DND-41 (cell line): ENCODE data around the gene SLC38A3.

Experiments
- ATAC-seq: fragments of 200-7000 bp; cut with Tn5 transposase; 3 replicates; pipeline ENCODE4 v1.9.1; 2021; ENCODE audit warnings: low read depth; ENCODE audit not compliant: insufficient read depth
- DNase-seq: peaks from one replicate; pipeline ENCODE4 v3.0.0-alpha.2; 2020
- H2AFZ ChIP-seq: 2 replicates; pipeline ENCODE4 v1.6.0; 2012; ENCODE audit warnings: low read depth, low read length
- H3K27ac ChIP-seq: 2 replicates; pipeline ENCODE4 v1.5.1; 2012; ENCODE audit warnings: low read length, inconsistent platforms
- H3K27me3 ChIP-seq: fragments of 200-600 bp; sonication (generic); 2 replicates; pipeline ENCODE4 v1.6.0; 2012; ENCODE audit warnings: low read length, mild to moderate bottlenecking, inconsistent platforms; ENCODE audit not compliant: insufficient read depth, poor library complexity
- H3K36me3 ChIP-seq: 2 replicates; pipeline ENCODE4 v1.5.1; 2012; ENCODE audit warnings: low read length, inconsistent platforms; ENCODE audit not compliant: insufficient read depth
- H3K4me1 ChIP-seq: 2 replicates; pipeline ENCODE4 v1.5.1; 2012; ENCODE audit warnings: mild to moderate bottlenecking, low read length; ENCODE audit not compliant: insufficient read depth
- H3K4me2 ChIP-seq: 2 replicates; pipeline ENCODE4 v1.6.0; 2012; ENCODE audit warnings: mild to moderate bottlenecking, moderate library complexity, low read length, inconsistent platforms; ENCODE audit not compliant: insufficient read depth
- H3K4me3 ChIP-seq, 2 experiments: fragments of 200-600 bp in 1 of 2; shearing (Covaris generic) in 1 of 2; 2 replicates each; pipeline ENCODE4 v1.5.1; 2012 to 2016; ENCODE audit warnings: inconsistent platforms in 2 of 2, low read length in 2 of 2, mild to moderate bottlenecking in 2 of 2, low read depth in 1 of 2, moderate library complexity in 1 of 2
- H3K79me2 ChIP-seq: 2 replicates; pipeline ENCODE4 v1.6.0; 2012; ENCODE audit warnings: low read length, inconsistent platforms; ENCODE audit not compliant: insufficient read depth
- H3K9ac ChIP-seq: 2 replicates; pipeline ENCODE4 v1.6.0; 2012; ENCODE audit warnings: low read depth, mild to moderate bottlenecking, inconsistent platforms, low read length, moderate library complexity
- H3K9me3 ChIP-seq: 2 replicates; pipeline ENCODE4 v1.5.1; 2012; ENCODE audit warnings: low read length, moderate library complexity, mild to moderate bottlenecking, inconsistent platforms; ENCODE audit not compliant: insufficient read depth, severe bottlenecking
- H4K20me1 ChIP-seq: 2 replicates; pipeline ENCODE4 v1.6.0; 2012; ENCODE audit warnings: low read length; ENCODE audit not compliant: insufficient read depth
- EZH2 ChIP-seq: IDR thresholded peaks from 3 replicates; pipeline ENCODE4 v1.6.1; 2012; ENCODE audit warnings: borderline replicate concordance, low read depth, mild to moderate bottlenecking, moderate library complexity, low read length, inconsistent platforms; ENCODE audit not compliant: severe bottlenecking
- TF ChIP-seq, protein P1 (sequence below): IDR thresholded peaks from 2 replicates; pipeline ENCODE4 v1.5.1; 2012; ENCODE audit warnings: borderline replicate concordance, low read length, moderate library complexity, mild to moderate bottlenecking; ENCODE audit not compliant: poor library complexity, severe bottlenecking; ENCODE audit errors: extremely low read depth

SLC38A3 gene

GRCh38 chr3:50269460-50269859, 64.4 kb downstream of the SLC38A3 start:
- no peaks in the 10 kb centered on the region for H3K9me3 ChIP-seq
- peaks cover 8% of the 10 kb centered on the region for H3K4me1 ChIP-seq
- H3K9ac ChIP-seq: no peak overlapping the region
- no peak overlapping the region for H3K4me3 ChIP-seq
- no peaks in the 10 kb centered on the region for H3K79me2 ChIP-seq
- H3K27me3 ChIP-seq: peaks cover 3% of the 10 kb centered on the region
- H3K36me3 ChIP-seq: no peaks in the 10 kb centered on the region
- DNase-seq (no peak), ATAC-seq (no peak)
- H3K4me2 ChIP-seq: no peak overlapping the region
- TF ChIP-seq, protein P1, sequence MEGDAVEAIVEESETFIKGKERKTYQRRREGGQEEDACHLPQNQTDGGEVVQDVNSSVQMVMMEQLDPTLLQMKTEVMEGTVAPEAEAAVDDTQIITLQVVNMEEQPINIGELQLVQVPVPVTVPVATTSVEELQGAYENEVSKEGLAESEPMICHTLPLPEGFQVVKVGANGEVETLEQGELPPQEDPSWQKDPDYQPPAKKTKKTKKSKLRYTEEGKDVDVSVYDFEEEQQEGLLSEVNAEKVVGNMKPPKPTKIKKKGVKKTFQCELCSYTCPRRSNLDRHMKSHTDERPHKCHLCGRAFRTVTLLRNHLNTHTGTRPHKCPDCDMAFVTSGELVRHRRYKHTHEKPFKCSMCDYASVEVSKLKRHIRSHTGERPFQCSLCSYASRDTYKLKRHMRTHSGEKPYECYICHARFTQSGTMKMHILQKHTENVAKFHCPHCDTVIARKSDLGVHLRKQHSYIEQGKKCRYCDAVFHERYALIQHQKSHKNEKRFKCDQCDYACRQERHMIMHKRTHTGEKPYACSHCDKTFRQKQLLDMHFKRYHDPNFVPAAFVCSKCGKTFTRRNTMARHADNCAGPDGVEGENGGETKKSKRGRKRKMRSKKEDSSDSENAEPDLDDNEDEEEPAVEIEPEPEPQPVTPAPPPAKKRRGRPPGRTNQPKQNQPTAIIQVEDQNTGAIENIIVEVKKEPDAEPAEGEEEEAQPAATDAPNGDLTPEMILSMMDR: no peak
- no peak for TF ChIP-seq EZH2
- H4K20me1 ChIP-seq: no peaks in the 10 kb centered on the region
- no peak overlapping the region for H3K27ac ChIP-seq
- H2AFZ ChIP-seq: no peak overlapping the region

DNA sequence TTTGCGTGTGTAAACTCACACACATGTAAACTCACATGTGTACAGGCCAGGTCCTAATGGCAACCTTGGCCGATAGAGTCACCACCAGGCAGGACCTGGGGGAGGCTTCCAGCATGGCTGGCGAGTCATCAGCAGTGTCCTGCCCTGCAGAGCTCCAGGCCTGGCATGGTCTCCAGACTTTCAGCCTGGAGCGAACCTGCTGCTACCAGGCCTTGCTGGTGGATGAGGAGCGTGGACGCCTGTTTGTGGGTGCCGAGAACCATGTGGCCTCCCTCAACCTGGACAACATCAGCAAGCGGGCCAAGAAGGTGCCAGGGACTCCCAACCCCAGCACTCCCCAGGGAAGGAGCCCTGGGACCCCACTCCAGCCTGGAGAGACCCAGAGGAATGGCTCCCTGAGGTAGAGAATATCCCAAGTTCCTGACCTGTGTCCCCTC, 64.9 kb downstream of the SLC38A3 start:
- Histone ChIP-seq H3K4me2 (no peak overlapping the region), H3K36me3 (no peaks in the 10 kb centered on the region), H3K9me3 (no peaks in the 10 kb centered on the region), H3K4me3 (no peak overlapping the region), H3K9ac (no peak overlapping the region), H4K20me1 (no peaks in the 10 kb centered on the region), H3K4me1 (peaks cover 8% of the 10 kb centered on the region), H3K27ac (no peak overlapping the region), H2AFZ (no peak overlapping the region), H3K79me2 (no peaks in the 10 kb centered on the region), H3K27me3 (peaks cover 8% of the 10 kb centered on the region)
- ATAC-seq: no peak
- no peak for TF ChIP-seq EZH2
- TF ChIP-seq, protein P1: no peak
- DNase-seq: no peak

DNA sequence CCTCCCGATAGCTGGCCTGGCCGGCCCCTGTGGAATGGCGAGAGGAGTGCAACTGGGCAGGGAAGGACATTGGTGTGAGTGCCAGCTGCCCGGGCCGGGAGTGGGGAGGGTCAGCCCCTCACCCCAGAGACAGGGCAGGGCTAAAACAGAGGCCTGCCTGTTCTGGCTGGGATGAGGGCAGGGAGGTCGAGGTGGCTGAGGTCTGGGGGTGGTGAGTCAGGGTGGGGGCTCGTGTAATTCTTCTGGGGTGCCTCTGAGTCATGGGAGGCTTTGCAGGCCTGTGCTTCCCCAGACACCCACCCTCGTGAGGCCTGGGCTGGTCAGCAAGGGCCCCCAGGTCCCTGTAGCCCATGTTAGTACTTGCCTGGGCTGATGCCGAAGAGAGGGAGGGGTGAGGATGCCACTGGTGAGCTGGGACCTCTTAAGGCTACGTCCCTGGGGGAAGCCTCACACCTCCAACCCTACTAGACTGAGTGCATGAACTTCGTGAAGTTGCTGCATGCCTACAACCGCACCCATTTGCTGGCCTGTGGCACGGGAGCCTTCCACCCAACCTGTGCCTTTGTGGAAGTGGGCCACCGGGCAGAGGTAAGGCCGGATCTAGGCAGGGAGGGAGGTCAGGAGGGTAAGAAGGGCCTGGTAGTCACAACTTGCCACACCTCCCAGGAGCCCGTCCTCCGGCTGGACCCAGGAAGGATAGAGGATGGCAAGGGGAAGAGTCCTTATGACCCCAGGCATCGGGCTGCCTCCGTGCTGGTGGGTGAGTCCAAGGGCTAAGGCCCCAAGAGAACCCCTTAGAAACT, 65.6 kb downstream of the SLC38A3 start:
- TF ChIP-seq, protein P1: no peak
- no peak for TF ChIP-seq EZH2
- Histone ChIP-seq H3K27me3 (peaks cover 14% of the 10 kb centered on the region), H3K36me3 (no peaks in the 10 kb centered on the region), H3K27ac (no peak overlapping the region), H3K4me2 (no peak overlapping the region), H3K4me1 (peaks cover 8% of the 10 kb centered on the region), H2AFZ (no peak overlapping the region), H4K20me1 (no peaks in the 10 kb centered on the region), H3K79me2 (no peaks in the 10 kb centered on the region), H3K4me3 (no peak overlapping the region), H3K9ac (no peak overlapping the region), H3K9me3 (no peaks in the 10 kb centered on the region)
- ATAC-seq (no peak), DNase-seq (no peak)
